ENCODE results near the gene STMN1. TPM values are rescaled to one million over a fixed set of nuclear protein-coding genes. Genes with fewer than 3 reads are reported as not detected.

The STMN1 gene
- polyA plus RNA-seq, 1 donor from 2014 or later: 1,950 TPM

- Histone ChIP-seq H3K4me2 (ENCODE audit: low read length) (no peak overlapping the region), H3K79me2 (replicated peaks; ENCODE audit: insufficient read depth, low read length) (no peaks in the 10 kb centered on the region), H3K9me3 (ENCODE audit: low read length) (no peaks in the 10 kb centered on the region), H2AFZ (ENCODE audit: low read depth, low read length) (no peak overlapping the region), H3K9ac (ENCODE audit: low read length) (no peak overlapping the region), H3K4me3 (ENCODE audit: low read length) (no peak overlapping the region), H3K36me3 (ENCODE audit: insufficient read depth, low read length) (no peaks in the 10 kb centered on the region), H3K27me3 (ENCODE audit: insufficient read depth, low read depth, low read length) (peaks cover 14% of the 10 kb centered on the region), H3K27ac (ENCODE audit: low read length) (no peak overlapping the region), H4K20me1 (ENCODE audit: insufficient read depth) (no peaks in the 10 kb centered on the region), H3F3A (ENCODE audit: insufficient read depth, low read length, poor library complexity, severe bottlenecking) (no peaks in the 10 kb centered on the region), H3K9me2 (ENCODE audit: insufficient read depth, low read length) (no peaks in the 10 kb centered on the region)
- no peak for TF ChIP-seq SMC3 (conservative IDR thresholded peaks at IDR 0.05; ENCODE audit: poor library complexity)
- TF ChIP-seq RAD21 (conservative IDR thresholded peaks at IDR 0.05): no peak
- no peak for TF ChIP-seq TAF1 (IDR thresholded peaks at IDR 0.05; ENCODE audit: low read depth)
- TF ChIP-seq MXI1 (conservative IDR thresholded peaks at IDR 0.05; ENCODE audit: poor library complexity, severe bottlenecking): no peak
- no peak for TF ChIP-seq POLR2AphosphoS5 (IDR thresholded peaks at IDR 0.05)
- TF ChIP-seq EZH2 (IDR thresholded peaks at IDR 0.05; ENCODE audit: borderline replicate concordance, insufficient read depth, low read length, poor library complexity, severe bottlenecking): no peak
- TF ChIP-seq EP300 (conservative IDR thresholded peaks at IDR 0.05; ENCODE audit: poor library complexity, severe bottlenecking): no peak
- TF ChIP-seq CTCF (IDR thresholded peaks at IDR 0.05; ENCODE audit: poor library complexity, severe bottlenecking): no peak
- no peak for TF ChIP-seq REST (IDR thresholded peaks at IDR 0.05; ENCODE audit: borderline replicate concordance)
Measured at GRCh38 chr1:25918615-25919014, 12.4 kb upstream of the STMN1 start.

GRCh38 chr1:25917996-25918395 is 11.8 kb upstream of the STMN1 start:
- H3K27ac ChIP-seq (ENCODE audit: low read length): no peak overlapping the region
- no peak overlapping the region for H3K4me3 ChIP-seq (ENCODE audit: low read length)
- no peak overlapping the region for H3K4me2 ChIP-seq (ENCODE audit: low read length)
- TF ChIP-seq REST (IDR thresholded peaks at IDR 0.05; ENCODE audit: borderline replicate concordance): peak; percentile 36
- TF ChIP-seq POLR2AphosphoS5 (IDR thresholded peaks at IDR 0.05): no peak
- no peak for TF ChIP-seq EZH2 (IDR thresholded peaks at IDR 0.05; ENCODE audit: borderline replicate concordance, insufficient read depth, low read length, poor library complexity, severe bottlenecking)
- H3K9me2 ChIP-seq (ENCODE audit: insufficient read depth, low read length): no peaks in the 10 kb centered on the region
- no peaks in the 10 kb centered on the region for H3K36me3 ChIP-seq (ENCODE audit: insufficient read depth, low read length)
- no peaks in the 10 kb centered on the region for H4K20me1 ChIP-seq (ENCODE audit: insufficient read depth)
- H3K9ac ChIP-seq (ENCODE audit: low read length): no peak overlapping the region
- no peak overlapping the region for H2AFZ ChIP-seq (ENCODE audit: low read depth, low read length)
- H3F3A ChIP-seq (ENCODE audit: insufficient read depth, low read length, poor library complexity, severe bottlenecking): no peaks in the 10 kb centered on the region
- no peaks in the 10 kb centered on the region for H3K9me3 ChIP-seq (ENCODE audit: low read length)
- H3K27me3 ChIP-seq (ENCODE audit: insufficient read depth, low read depth, low read length): peaks cover 7% of the 10 kb centered on the region
- no peaks in the 10 kb centered on the region for H3K79me2 ChIP-seq (replicated peaks; ENCODE audit: insufficient read depth, low read length)
